Measurements from ENCODE around the gene ARID2. TPM values are rescaled to one million over a fixed set of nuclear protein-coding genes. Genes with fewer than 3 reads are reported as not detected.

The ARID2 gene
- 10 to 100 TPM; 27.7 to 46.5 (median 35.4) TPM for total RNA-seq

GRCh38 chr12:45729233-45730083, at the start of gene ARID2:
ARID2 (plus strand) TSS chr12:45729706; CDS start chr12:45729837, 131 bp downstream.
- TF ChIP-seq CTCF (IDR thresholded peaks at IDR 0.05; ENCODE audit: low read depth) = no peak

- TF ChIP-seq CTCF (IDR thresholded peaks at IDR 0.05; ENCODE audit: low read depth) = no peak
Measured at GRCh38 chr12:45680362-45680761, 49.1 kb upstream of the ARID2 start.

- no peak for TF ChIP-seq CTCF (IDR thresholded peaks at IDR 0.05; ENCODE audit: low read depth)
Measured at GRCh38 chr12:45681465-45681864, 48.0 kb upstream of the ARID2 start.

- no peak for TF ChIP-seq CTCF (IDR thresholded peaks at IDR 0.05; ENCODE audit: low read depth)
Measured at GRCh38 chr12:45685680-45686079, 43.8 kb upstream of the ARID2 start.

- no peak for TF ChIP-seq CTCF (IDR thresholded peaks at IDR 0.05; ENCODE audit: low read depth)
Measured at GRCh38 chr12:45687081-45688015, 42.2 kb upstream of the ARID2 start.

GRCh38 chr12:45688183-45688582, 41.3 kb upstream of the ARID2 start:
- no peak for TF ChIP-seq CTCF (IDR thresholded peaks at IDR 0.05; ENCODE audit: low read depth)

- TF ChIP-seq CTCF (IDR thresholded peaks at IDR 0.05; ENCODE audit: low read depth) = no peak
Measured at GRCh38 chr12:45695035-45695434, 34.5 kb upstream of the ARID2 start.
